GM12865 (cell line): ENCODE measurements around the gene HELZ.
A peak's percentile ranks its signal among the peaks of the same experiment; 100 is the strongest.
"Not testable (repeated sequence)": the region's sequence is repeated elsewhere in the genome, so short reads cannot be mapped to it uniquely, and the experiment has no call there.

Experiments
- DNase-seq: peaks from one replicate; pipeline ENCODE4 v3.0.0; 2010; ENCODE audit warnings: low read depth
- H3K4me3 ChIP-seq: 2 replicates; pipeline ENCODE4 v1.5.1; 2011; ENCODE audit warnings: mild to moderate bottlenecking, low read depth, low read length, control low read depth
- CTCF ChIP-seq: IDR thresholded peaks from 2 replicates; pipeline ENCODE4 v1.5.1; 2011; ENCODE audit warnings: low read length, control low read depth, low read depth, inconsistent platforms; ENCODE audit not compliant: insufficient read depth; ENCODE audit errors: missing control alignments

Gene HELZ

GRCh38 chr17:67208232-67208631 lies 36.8 kb downstream of the HELZ start:
- no peak for DNase-seq
- no peak for TF ChIP-seq CTCF
- no peak overlapping the region for H3K4me3 ChIP-seq

GRCh38 chr17:67203818-67204217 lies 41.2 kb downstream of the HELZ start:
- H3K4me3 ChIP-seq, result no peak overlapping the region
- no peak for TF ChIP-seq CTCF
- DNase-seq, result no peak

GRCh38 chr17:67202503-67202902 lies 42.5 kb downstream of the HELZ start:
- no peak overlapping the region for H3K4me3 ChIP-seq
- no peak for TF ChIP-seq CTCF
- DNase-seq, result no peak

GRCh38 chr17:67200727-67201301 lies 44.2 kb downstream of the HELZ start:
- peak; percentile 41 for TF ChIP-seq CTCF
- no peak overlapping the region for H3K4me3 ChIP-seq
- DNase-seq, result no peak

GRCh38 chr17:67198131-67198530 lies 46.9 kb downstream of the HELZ start:
- no peak overlapping the region for H3K4me3 ChIP-seq
- no peak for TF ChIP-seq CTCF
- no peak for DNase-seq

GRCh38 chr17:67197023-67197422 lies 48.0 kb downstream of the HELZ start:
- H3K4me3 ChIP-seq, DNase-seq: not testable (repeated sequence)

GRCh38 chr17:67196422-67196821 lies 48.6 kb downstream of the HELZ start:
- no peak for DNase-seq
- H3K4me3 ChIP-seq, result no peak overlapping the region
- no peak for TF ChIP-seq CTCF
